Measurements from ENCODE around the gene GALNT9. TPM values are rescaled to one million over a fixed set of nuclear protein-coding genes. Genes with fewer than 3 reads are reported as not detected.

The GALNT9 gene
- total RNA-seq, 1 donor from 2014 or later: not detected

DNA sequence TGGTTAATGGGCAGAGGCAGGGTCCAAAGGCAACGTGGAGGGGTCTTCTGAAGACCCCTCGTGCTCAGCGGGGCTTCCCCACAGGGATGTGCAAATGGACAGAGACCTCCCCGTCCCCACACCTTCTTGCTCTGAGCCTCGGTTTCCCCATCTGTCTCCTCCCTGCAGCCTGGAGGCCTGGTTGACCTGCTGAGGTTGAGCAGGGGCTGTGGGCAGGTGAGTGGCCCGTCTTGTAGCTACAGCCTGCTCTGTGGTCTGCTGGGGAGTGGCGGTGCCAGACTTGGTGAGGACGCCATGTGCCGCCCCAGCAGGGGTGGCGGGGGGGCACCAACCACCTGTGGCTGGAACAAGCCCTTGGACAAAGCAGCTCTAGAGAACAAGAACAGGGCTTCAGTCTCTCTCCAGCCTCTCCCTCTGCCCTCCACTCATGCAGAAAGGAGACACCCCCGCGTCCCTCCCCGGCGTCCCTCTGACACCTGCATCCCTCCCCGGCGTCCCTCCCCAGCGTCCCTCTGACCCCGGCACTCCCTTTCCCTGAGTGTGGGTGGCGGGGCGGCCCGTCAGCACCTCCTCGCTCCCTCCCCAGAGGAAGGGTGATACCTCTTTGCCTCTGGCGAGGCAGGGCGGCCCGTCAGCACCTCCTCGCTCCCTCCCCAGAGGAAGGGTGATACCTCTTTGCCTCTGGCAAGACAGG lies 101.5 kb downstream of the GALNT9 start:
- H3K4me3 ChIP-seq: no peak overlapping the region
- H3K36me3 ChIP-seq: no peaks in the 10 kb centered on the region
- H3K27ac ChIP-seq (replicated peaks): no peak overlapping the region
- TF ChIP-seq, protein P1, sequence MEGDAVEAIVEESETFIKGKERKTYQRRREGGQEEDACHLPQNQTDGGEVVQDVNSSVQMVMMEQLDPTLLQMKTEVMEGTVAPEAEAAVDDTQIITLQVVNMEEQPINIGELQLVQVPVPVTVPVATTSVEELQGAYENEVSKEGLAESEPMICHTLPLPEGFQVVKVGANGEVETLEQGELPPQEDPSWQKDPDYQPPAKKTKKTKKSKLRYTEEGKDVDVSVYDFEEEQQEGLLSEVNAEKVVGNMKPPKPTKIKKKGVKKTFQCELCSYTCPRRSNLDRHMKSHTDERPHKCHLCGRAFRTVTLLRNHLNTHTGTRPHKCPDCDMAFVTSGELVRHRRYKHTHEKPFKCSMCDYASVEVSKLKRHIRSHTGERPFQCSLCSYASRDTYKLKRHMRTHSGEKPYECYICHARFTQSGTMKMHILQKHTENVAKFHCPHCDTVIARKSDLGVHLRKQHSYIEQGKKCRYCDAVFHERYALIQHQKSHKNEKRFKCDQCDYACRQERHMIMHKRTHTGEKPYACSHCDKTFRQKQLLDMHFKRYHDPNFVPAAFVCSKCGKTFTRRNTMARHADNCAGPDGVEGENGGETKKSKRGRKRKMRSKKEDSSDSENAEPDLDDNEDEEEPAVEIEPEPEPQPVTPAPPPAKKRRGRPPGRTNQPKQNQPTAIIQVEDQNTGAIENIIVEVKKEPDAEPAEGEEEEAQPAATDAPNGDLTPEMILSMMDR (IDR thresholded peaks at IDR 0.05; ENCODE audit: borderline replicate concordance): no peak
- intact Hi-C loops (cut with micrococcal nuclease): no loop called here
- H3K27me3 ChIP-seq (ENCODE audit: low read depth): peaks cover 59% of the 10 kb centered on the region
- H3K4me1 ChIP-seq: no peaks in the 10 kb centered on the region
- no peaks in the 10 kb centered on the region for H3K9me3 ChIP-seq (replicated peaks)
- DNase-seq: no peak

DNA sequence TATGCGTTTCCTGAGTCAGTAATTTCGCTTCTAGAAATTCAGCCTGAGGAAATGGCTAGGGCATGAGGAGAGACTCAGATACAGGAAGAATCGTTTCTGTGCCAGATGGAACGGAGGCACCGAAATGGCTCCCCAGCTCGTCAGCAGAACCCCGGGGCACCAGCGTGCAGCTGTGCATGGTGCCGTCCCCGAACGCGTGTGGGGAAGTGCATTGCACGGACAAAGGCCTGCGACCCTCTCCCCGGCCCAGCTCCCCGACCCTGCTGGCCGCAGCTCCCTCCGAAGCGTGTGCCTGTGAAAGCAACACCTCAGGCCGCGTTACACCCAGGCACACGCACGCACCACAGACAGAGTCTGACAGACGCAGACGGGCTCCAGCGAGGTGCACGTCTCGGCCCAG lies 102.3 kb downstream of the GALNT9 start:
- no peak overlapping the region for H3K27ac ChIP-seq (replicated peaks)
- H3K36me3 ChIP-seq: no peaks in the 10 kb centered on the region
- no peak for DNase-seq
- no peaks in the 10 kb centered on the region for H3K9me3 ChIP-seq (replicated peaks)
- no peaks in the 10 kb centered on the region for H3K4me1 ChIP-seq
- intact Hi-C loops (cut with micrococcal nuclease): no loop called here
- H3K27me3 ChIP-seq (ENCODE audit: low read depth): peaks cover 63% of the 10 kb centered on the region
- TF ChIP-seq, protein P1 (IDR thresholded peaks at IDR 0.05; ENCODE audit: borderline replicate concordance): no peak
- no peak overlapping the region for H3K4me3 ChIP-seq

DNA sequence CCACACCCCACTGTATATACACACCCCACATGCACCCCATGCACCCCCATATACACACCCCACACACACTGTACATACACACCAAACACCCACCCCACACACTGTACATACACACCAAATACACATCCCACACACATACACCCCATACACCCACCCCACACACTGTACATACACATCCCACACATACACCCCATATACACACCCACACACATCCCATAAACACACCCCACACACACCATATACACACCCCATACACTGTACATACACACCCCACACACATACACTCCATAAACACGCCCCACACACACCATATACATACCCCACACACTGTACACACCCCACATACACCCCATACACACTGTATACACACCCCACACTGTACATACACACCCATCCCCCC lies 102.8 kb downstream of the GALNT9 start:
- no peaks in the 10 kb centered on the region for H3K4me1 ChIP-seq
- H3K9me3 ChIP-seq (replicated peaks): no peaks in the 10 kb centered on the region
- H3K4me3 ChIP-seq: no peak overlapping the region
- H3K27ac ChIP-seq (replicated peaks): no peak overlapping the region
- TF ChIP-seq, protein P1 (IDR thresholded peaks at IDR 0.05; ENCODE audit: borderline replicate concordance): no peak
- no peaks in the 10 kb centered on the region for H3K36me3 ChIP-seq
- intact Hi-C loops (cut with micrococcal nuclease): no loop called here
- H3K27me3 ChIP-seq (ENCODE audit: low read depth): peaks cover 68% of the 10 kb centered on the region
- DNase-seq: no peak

DNA sequence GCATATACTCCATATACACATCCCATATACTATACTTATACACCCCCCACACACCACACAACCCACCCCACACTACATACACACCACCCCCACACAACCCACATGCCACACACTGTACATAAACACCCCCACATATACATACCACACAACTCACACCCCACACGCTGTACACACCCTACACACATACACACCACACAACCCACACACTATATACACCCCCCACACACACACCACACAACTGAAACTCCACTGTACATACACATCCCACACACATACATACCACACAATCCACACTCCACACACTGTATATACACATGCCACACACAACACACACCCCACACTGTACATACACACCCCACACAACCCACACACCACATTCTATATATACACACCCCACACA lies 104.2 kb downstream of the GALNT9 start:
- DNase-seq: no peak
- Histone ChIP-seq H3K4me3 (no peak overlapping the region), H3K4me1 (no peaks in the 10 kb centered on the region), H3K27ac (replicated peaks) (no peak overlapping the region), H3K36me3 (no peaks in the 10 kb centered on the region), H3K27me3 (ENCODE audit: low read depth) (peaks cover 72% of the 10 kb centered on the region), H3K9me3 (replicated peaks) (peaks cover 4% of the 10 kb centered on the region)
- intact Hi-C loops (cut with micrococcal nuclease): no loop called here
- TF ChIP-seq, protein P1 (IDR thresholded peaks at IDR 0.05; ENCODE audit: borderline replicate concordance): no peak

DNA sequence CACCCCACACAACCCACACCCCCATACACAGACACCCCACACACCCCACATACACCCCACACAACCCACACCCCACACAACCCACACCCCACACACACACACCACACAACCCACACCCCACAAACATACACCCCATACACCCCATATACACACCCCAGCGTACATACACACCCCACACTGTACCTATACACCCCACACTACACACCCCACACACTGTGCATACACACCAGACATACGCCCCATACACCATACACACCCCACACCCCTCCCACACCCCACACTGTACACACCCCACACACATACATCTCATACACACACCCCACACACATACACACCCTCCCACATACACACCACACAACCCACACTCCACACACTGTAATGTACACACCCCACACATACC lies 104.9 kb downstream of the GALNT9 start:
- no peak for DNase-seq

More for the DNA sequence above, 104.9 kb downstream of the GALNT9 start:
- Histone ChIP-seq H3K36me3 (no peaks in the 10 kb centered on the region), H3K4me1 (no peaks in the 10 kb centered on the region), H3K27me3 (ENCODE audit: low read depth) (peaks cover 72% of the 10 kb centered on the region), H3K27ac (replicated peaks) (no peak overlapping the region), H3K4me3 (no peak overlapping the region), H3K9me3 (replicated peaks) (peaks cover 4% of the 10 kb centered on the region)
- TF ChIP-seq, protein P1 (IDR thresholded peaks at IDR 0.05; ENCODE audit: borderline replicate concordance): no peak
- intact Hi-C loops (cut with micrococcal nuclease): no loop called here

Measured in left ventricle myocardium inferior (tissue), 1 donor.